Measurements from ENCODE around the gene STEAP3. TPM values are rescaled to one million over a fixed set of nuclear protein-coding genes. Genes with fewer than 3 reads are reported as not detected.

Gene STEAP3
- total RNA-seq, 1 donor from 2014 or later, result 38.8 TPM

DNA sequence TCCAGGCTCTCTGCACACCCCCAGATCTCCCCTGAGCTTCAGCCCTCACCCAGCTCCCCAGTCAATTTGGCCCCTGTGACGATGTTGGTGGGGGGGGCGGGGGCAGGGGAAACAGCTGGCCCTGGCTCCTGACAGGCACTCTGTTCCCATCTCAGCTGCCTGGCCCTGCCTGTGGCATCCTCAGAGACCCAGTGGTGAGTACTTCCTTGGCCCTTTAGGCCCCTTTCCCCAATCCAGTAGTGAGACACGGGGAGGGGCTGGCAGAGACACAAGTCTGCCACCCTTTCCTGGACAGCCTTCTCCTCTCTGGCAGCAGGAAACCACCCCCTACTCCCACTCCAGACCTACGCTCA, 45.8 kb upstream of the STEAP3 start:
- TF ChIP-seq, protein P1, sequence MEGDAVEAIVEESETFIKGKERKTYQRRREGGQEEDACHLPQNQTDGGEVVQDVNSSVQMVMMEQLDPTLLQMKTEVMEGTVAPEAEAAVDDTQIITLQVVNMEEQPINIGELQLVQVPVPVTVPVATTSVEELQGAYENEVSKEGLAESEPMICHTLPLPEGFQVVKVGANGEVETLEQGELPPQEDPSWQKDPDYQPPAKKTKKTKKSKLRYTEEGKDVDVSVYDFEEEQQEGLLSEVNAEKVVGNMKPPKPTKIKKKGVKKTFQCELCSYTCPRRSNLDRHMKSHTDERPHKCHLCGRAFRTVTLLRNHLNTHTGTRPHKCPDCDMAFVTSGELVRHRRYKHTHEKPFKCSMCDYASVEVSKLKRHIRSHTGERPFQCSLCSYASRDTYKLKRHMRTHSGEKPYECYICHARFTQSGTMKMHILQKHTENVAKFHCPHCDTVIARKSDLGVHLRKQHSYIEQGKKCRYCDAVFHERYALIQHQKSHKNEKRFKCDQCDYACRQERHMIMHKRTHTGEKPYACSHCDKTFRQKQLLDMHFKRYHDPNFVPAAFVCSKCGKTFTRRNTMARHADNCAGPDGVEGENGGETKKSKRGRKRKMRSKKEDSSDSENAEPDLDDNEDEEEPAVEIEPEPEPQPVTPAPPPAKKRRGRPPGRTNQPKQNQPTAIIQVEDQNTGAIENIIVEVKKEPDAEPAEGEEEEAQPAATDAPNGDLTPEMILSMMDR (IDR thresholded peaks at IDR 0.05; ENCODE audit: insufficient read depth, low read length, poor library complexity, severe bottlenecking), result no peak
- Histone ChIP-seq H3K36me3 (ENCODE audit: control insufficient read depth, insufficient read depth, low read length) (no peaks in the 10 kb centered on the region), H3K27me3 (ENCODE audit: control insufficient read depth, insufficient read depth, low read length) (no peaks in the 10 kb centered on the region), H3K4me3 (ENCODE audit: low read depth, low read length) (no peak overlapping the region)
- DNase-seq (ENCODE audit: low read depth), result no peak

DNA sequence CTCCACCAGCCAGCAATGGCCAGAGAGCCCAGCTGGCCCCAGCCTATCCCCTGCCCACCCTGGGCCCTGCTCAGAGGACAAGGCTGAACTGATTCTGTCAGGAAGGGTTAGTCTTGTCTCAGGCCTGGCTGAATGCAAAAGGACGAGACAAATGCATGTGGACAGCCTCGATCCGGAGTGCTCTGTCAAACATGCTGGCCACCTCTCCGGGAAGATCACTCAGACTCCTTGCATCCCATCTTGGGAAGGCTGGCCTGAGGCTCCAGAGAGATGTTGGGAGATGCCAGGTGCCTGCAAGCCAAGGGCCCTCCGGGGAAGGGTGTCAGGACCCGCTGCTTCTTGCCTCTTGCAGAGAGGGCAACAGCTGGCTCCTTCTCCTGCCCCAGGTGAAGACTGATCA, 44.9 kb upstream of the STEAP3 start:
- no peak for DNase-seq (ENCODE audit: low read depth)
- no peaks in the 10 kb centered on the region for H3K27me3 ChIP-seq (ENCODE audit: control insufficient read depth, insufficient read depth, low read length)
- TF ChIP-seq, protein P1 (IDR thresholded peaks at IDR 0.05; ENCODE audit: insufficient read depth, low read length, poor library complexity, severe bottlenecking), result no peak
- no peak overlapping the region for H3K4me3 ChIP-seq (ENCODE audit: low read depth, low read length)
- no peaks in the 10 kb centered on the region for H3K36me3 ChIP-seq (ENCODE audit: control insufficient read depth, insufficient read depth, low read length)

DNA sequence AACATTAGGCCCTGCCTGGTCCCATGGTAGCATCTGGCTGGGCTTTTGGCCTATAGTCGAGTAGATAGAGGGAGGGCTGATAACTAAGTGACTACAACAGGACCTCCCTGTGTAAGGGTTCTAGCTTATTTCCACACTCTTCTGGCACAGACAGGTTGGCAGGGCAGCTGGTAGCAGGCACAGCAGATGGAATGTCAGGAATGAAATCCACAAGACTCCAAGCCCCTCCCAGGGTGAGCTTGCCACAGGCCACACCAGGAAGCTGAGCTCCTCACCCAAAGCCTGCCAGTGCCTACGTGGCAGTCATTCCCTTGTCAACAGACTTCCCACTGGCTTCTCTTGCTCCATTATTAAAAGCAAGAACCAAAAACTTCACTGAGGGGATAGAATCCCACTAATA, 44.4 kb upstream of the STEAP3 start:
- Histone ChIP-seq H3K4me3 (ENCODE audit: low read depth, low read length) (no peak overlapping the region), H3K36me3 (ENCODE audit: control insufficient read depth, insufficient read depth, low read length) (no peaks in the 10 kb centered on the region), H3K27me3 (ENCODE audit: control insufficient read depth, insufficient read depth, low read length) (no peaks in the 10 kb centered on the region)
- peak; percentile 32 for DNase-seq (ENCODE audit: low read depth)
- TF ChIP-seq, protein P1 (IDR thresholded peaks at IDR 0.05; ENCODE audit: insufficient read depth, low read length, poor library complexity, severe bottlenecking), result no peak

DNA sequence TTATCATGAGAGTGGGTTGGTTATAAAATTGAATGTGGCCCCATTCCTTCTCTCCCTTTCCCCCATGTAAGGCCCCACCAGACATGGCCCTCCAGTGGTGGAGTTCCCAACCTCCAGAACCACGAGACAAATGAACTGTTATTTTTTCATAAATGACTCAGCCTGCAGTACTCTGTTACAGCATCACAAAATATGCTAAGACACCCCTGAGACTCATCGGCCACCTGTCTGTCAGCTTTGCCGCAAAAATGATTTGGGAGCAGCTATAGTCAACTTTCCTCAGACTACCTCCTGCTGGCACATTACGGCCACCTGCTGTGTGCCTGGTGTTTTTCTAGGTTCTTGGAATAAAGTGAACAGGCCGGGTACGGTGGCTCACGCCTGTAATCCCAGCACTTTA, 43.6 kb upstream of the STEAP3 start:
- no peaks in the 10 kb centered on the region for H3K27me3 ChIP-seq (ENCODE audit: control insufficient read depth, insufficient read depth, low read length)
- H3K4me3 ChIP-seq (ENCODE audit: low read depth, low read length), result no peak overlapping the region
- H3K36me3 ChIP-seq (ENCODE audit: control insufficient read depth, insufficient read depth, low read length), result no peaks in the 10 kb centered on the region
- no peak for DNase-seq (ENCODE audit: low read depth)
- TF ChIP-seq, protein P1 (IDR thresholded peaks at IDR 0.05; ENCODE audit: insufficient read depth, low read length, poor library complexity, severe bottlenecking), result no peak

DNA sequence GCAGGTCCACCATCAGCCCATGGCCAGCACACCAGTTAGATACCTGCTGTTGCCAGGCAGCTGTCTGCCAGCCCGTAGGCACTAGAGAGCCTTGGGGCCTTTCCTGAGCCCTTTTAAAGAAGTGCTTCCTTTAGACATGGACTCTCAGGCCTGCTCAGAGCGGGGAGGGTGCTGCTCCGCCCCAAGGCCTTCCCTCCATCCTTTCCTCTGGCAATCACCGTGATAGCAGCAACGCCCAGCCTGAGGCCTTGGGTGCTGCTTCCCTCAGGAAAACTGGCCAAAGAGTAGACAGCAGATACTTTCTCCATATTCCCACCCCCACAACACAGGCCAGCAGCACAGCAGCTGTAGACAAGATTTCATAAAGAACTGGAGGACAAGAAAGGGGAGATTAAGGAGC, 42.7 kb upstream of the STEAP3 start:
- Histone ChIP-seq H3K27me3 (ENCODE audit: control insufficient read depth, insufficient read depth, low read length) (no peaks in the 10 kb centered on the region), H3K36me3 (ENCODE audit: control insufficient read depth, insufficient read depth, low read length) (no peaks in the 10 kb centered on the region), H3K4me3 (ENCODE audit: low read depth, low read length) (no peak overlapping the region)
- no peak for DNase-seq (ENCODE audit: low read depth)
- TF ChIP-seq, protein P1 (IDR thresholded peaks at IDR 0.05; ENCODE audit: insufficient read depth, low read length, poor library complexity, severe bottlenecking), result no peak

DNA sequence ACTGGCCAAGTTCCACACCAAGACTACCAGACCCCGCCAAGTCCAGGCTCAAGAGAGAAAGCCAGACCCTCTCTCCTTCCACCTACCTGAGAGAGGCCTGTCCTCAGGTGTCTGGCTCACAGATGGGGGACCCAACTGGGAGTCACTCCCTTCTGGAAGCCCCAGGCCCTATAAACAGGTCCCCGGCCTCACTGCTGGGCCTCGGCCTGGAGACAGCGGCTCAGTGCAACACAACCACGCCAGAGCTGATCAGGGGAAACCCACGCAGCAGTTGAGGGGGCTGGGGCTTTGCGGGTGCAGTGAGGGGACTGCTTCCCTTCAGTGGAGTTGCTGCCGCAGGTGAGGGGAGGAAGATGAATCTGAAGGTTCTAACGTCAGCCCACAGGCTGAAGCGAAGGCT, 42.2 kb upstream of the STEAP3 start:
- no peaks in the 10 kb centered on the region for H3K27me3 ChIP-seq (ENCODE audit: control insufficient read depth, insufficient read depth, low read length)
- H3K36me3 ChIP-seq (ENCODE audit: control insufficient read depth, insufficient read depth, low read length), result no peaks in the 10 kb centered on the region
- no peak overlapping the region for H3K4me3 ChIP-seq (ENCODE audit: low read depth, low read length)
- TF ChIP-seq, protein P1 (IDR thresholded peaks at IDR 0.05; ENCODE audit: insufficient read depth, low read length, poor library complexity, severe bottlenecking), result no peak
- DNase-seq (ENCODE audit: low read depth), result no peak
